ENCODE data around the gene DYRK1A.

The DYRK1A gene

GRCh38 chr21:37436174-37436573, 69.6 kb downstream of the DYRK1A start:
- peaks cover 47% of the 10 kb centered on the region for H4K20me1 ChIP-seq (ENCODE audit: insufficient read depth, low read length)
- H3K36me3 ChIP-seq (replicated peaks; ENCODE audit: insufficient read depth, low read length) = no peaks in the 10 kb centered on the region
- H3K4me1 ChIP-seq (ENCODE audit: low read length) = no peaks in the 10 kb centered on the region
- H3K4me2 ChIP-seq (ENCODE audit: low read depth, low read length) = no peak overlapping the region
- H3K27ac ChIP-seq (ENCODE audit: low read length) = no peak overlapping the region
- no peak overlapping the region for H2AFZ ChIP-seq (ENCODE audit: low read length)
- no peak overlapping the region for H3K4me3 ChIP-seq (ENCODE audit: low read length)
- DNase-seq = no peak
- no peaks in the 10 kb centered on the region for H3K9me3 ChIP-seq (replicated peaks; ENCODE audit: insufficient read depth, low read length)
- no peaks in the 10 kb centered on the region for H3K9me2 ChIP-seq (replicated peaks; ENCODE audit: insufficient read depth, low read length)
- peaks cover 97% of the 10 kb centered on the region for H3K79me2 ChIP-seq (ENCODE audit: low read length)
- H3K27me3 ChIP-seq (replicated peaks; ENCODE audit: insufficient read depth, low read length) = no peaks in the 10 kb centered on the region
- no peak overlapping the region for H3K9ac ChIP-seq (ENCODE audit: low read length)
- TF ChIP-seq CTCF (IDR thresholded peaks at IDR 0.05; ENCODE audit: low read length) (no peak), EZH2 (optimal IDR thresholded peaks at IDR 0.05; ENCODE audit: low read depth, low read length) (no peak), EZH2phosphoT487 (IDR thresholded peaks at IDR 0.05; ENCODE audit: low read length) (no peak)
- H3F3A ChIP-seq (ENCODE audit: insufficient read depth, low read length) = no peaks in the 10 kb centered on the region; the same call in 1 of the 2 replicates

GRCh38 chr21:37437376-37438080, 71.0 kb downstream of the DYRK1A start:
- Histone ChIP-seq H3K36me3 (replicated peaks; ENCODE audit: insufficient read depth, low read length) (no peaks in the 10 kb centered on the region), H3K27ac (ENCODE audit: low read length) (no peak overlapping the region)

GRCh38 chr21:37443683-37444082, 77.1 kb downstream of the DYRK1A start:
- Histone ChIP-seq H3K27me3 (replicated peaks; ENCODE audit: insufficient read depth, low read length) (no peaks in the 10 kb centered on the region), H3K79me2 (ENCODE audit: low read length) (peaks cover 99% of the 10 kb centered on the region), H3K36me3 (replicated peaks; ENCODE audit: insufficient read depth, low read length) (no peaks in the 10 kb centered on the region), H3K9me3 (replicated peaks; ENCODE audit: insufficient read depth, low read length) (no peaks in the 10 kb centered on the region), H3K27ac (ENCODE audit: low read length) (no peak overlapping the region), H3K4me2 (ENCODE audit: low read depth, low read length) (no peak overlapping the region), H4K20me1 (ENCODE audit: insufficient read depth, low read length) (peaks cover 45% of the 10 kb centered on the region), H3K4me3 (ENCODE audit: low read length) (no peak overlapping the region), H2AFZ (ENCODE audit: low read length) (no peak overlapping the region), H3F3A (ENCODE audit: insufficient read depth, low read length) (no peaks in the 10 kb centered on the region), H3K9ac (ENCODE audit: low read length) (no peak overlapping the region), H3K9me2 (replicated peaks; ENCODE audit: insufficient read depth, low read length) (no peaks in the 10 kb centered on the region), H3K4me1 (ENCODE audit: low read length) (no peaks in the 10 kb centered on the region)
- DNase-seq = no peak
- TF ChIP-seq EZH2 (optimal IDR thresholded peaks at IDR 0.05; ENCODE audit: low read depth, low read length) (no peak), CTCF (IDR thresholded peaks at IDR 0.05; ENCODE audit: low read length) (no peak), EZH2phosphoT487 (IDR thresholded peaks at IDR 0.05; ENCODE audit: low read length) (no peak)

More at GRCh38 chr21:37437376-37438080, 71.0 kb downstream of the DYRK1A start:
- Histone ChIP-seq H3F3A (ENCODE audit: insufficient read depth, low read length) (no peaks in the 10 kb centered on the region; the same call in 1 of the 2 replicates), H3K9me2 (replicated peaks; ENCODE audit: insufficient read depth, low read length) (no peaks in the 10 kb centered on the region), H3K9me3 (replicated peaks; ENCODE audit: insufficient read depth, low read length) (no peaks in the 10 kb centered on the region), H3K4me1 (ENCODE audit: low read length) (no peaks in the 10 kb centered on the region), H4K20me1 (ENCODE audit: insufficient read depth, low read length) (peaks cover 56% of the 10 kb centered on the region), H3K27me3 (replicated peaks; ENCODE audit: insufficient read depth, low read length) (no peaks in the 10 kb centered on the region), H3K4me2 (ENCODE audit: low read depth, low read length) (no peak overlapping the region), H2AFZ (ENCODE audit: low read length) (no peak overlapping the region), H3K4me3 (ENCODE audit: low read length) (no peak overlapping the region), H3K9ac (ENCODE audit: low read length) (no peak overlapping the region), H3K79me2 (ENCODE audit: low read length) (peaks cover 97% of the 10 kb centered on the region)
- TF ChIP-seq EZH2phosphoT487 (IDR thresholded peaks at IDR 0.05; ENCODE audit: low read length) (no peak), CTCF (IDR thresholded peaks at IDR 0.05; ENCODE audit: low read length) (no peak), EZH2 (optimal IDR thresholded peaks at IDR 0.05; ENCODE audit: low read depth, low read length) (no peak)
- DNase-seq = no peak

All from MM.1S (cell line).